Tongue (tissue), 2 donors: ENCODE data around the gene R3HDM2. TPM values are rescaled to one million over a fixed set of nuclear protein-coding genes. Genes with fewer than 3 reads are reported as not detected.
A peak's percentile ranks its signal among the peaks of the same experiment; 100 is the strongest.
"Not testable (repeated sequence)": the region's sequence is repeated elsewhere in the genome, so short reads cannot be mapped to it uniquely, and the experiment has no call there.

Experiments used
- DNase-seq: peaks from one replicate; pipeline ENCODE4 v3.0.0-alpha.2; 2015
- total RNA-seq: library from RNA; depleted of rRNA; stranded (reverse); fragments of >200 nt; gene quantifications from one replicate; pipeline ENCODE4 v1.2.3, GENCODE V29; 2014

R3HDM2 gene
- total RNA-seq, 1 donor from 2014 or later = 40.0 TPM

DNA sequence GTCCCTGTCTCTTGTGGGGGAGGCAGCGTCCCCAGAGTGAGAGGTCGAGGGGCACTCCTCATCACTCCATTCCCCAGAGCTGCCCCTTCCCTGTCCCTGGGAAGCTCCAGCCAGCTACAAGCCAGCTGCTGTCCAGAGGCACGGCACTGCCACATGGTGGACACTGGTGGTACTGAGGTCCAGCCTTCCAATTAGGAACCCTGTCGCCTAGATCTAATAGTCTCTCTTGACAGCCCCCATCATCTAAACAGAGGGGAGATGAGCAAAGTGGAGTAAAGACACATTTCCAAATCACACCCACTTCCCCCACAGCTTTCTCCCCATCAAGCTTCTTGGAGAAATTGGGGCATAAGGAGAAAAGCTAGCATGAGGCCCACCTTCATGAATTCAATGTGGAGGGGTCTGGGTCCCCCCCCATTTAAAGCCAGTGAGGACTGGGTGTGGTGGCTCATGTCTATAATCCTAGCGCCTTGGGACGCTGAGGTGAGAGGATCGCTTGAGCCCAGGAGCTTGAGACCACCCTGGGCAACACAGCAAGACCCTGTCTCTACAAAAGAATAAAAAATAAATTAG lies 22.2 kb upstream of the R3HDM2 start:
- DNase-seq = peak; percentile 87

GRCh38 chr12:57452181-57452936 lies 21.5 kb upstream of the R3HDM2 start:
- DNase-seq = peak; percentile 80

GRCh38 chr12:57451233-57451778 lies 20.5 kb upstream of the R3HDM2 start:
- no peak for DNase-seq

- DNase-seq = no peak
These were observed 19.2 kb upstream of the R3HDM2 start for GRCh38 chr12:57450057-57450456.

GRCh38 chr12:57449375-57449774 lies 18.5 kb upstream of the R3HDM2 start:
- DNase-seq = no peak

GRCh38 chr12:57448669-57449068 lies 17.8 kb upstream of the R3HDM2 start:
- DNase-seq = no peak

- DNase-seq = no peak
These were observed 15.6 kb upstream of the R3HDM2 start for GRCh38 chr12:57446292-57446960.

- no peak for DNase-seq
These were observed 13.9 kb upstream of the R3HDM2 start for GRCh38 chr12:57444744-57445143.

GRCh38 chr12:57444337-57444736 lies 13.5 kb upstream of the R3HDM2 start:
- DNase-seq = not testable (repeated sequence)

- no peak for DNase-seq
These were observed 11.1 kb upstream of the R3HDM2 start for GRCh38 chr12:57441846-57442427.

GRCh38 chr12:57441393-57441792 lies 10.6 kb upstream of the R3HDM2 start:
- DNase-seq = not testable (repeated sequence)

- no peak for DNase-seq
These were observed 9.0 kb upstream of the R3HDM2 start for GRCh38 chr12:57439762-57440266.

- no peak for DNase-seq
These were observed 7.6 kb upstream of the R3HDM2 start for GRCh38 chr12:57438400-57438799.

GRCh38 chr12:57435293-57435692 lies 4.5 kb upstream of the R3HDM2 start:
- DNase-seq = peak; percentile 54

DNA sequence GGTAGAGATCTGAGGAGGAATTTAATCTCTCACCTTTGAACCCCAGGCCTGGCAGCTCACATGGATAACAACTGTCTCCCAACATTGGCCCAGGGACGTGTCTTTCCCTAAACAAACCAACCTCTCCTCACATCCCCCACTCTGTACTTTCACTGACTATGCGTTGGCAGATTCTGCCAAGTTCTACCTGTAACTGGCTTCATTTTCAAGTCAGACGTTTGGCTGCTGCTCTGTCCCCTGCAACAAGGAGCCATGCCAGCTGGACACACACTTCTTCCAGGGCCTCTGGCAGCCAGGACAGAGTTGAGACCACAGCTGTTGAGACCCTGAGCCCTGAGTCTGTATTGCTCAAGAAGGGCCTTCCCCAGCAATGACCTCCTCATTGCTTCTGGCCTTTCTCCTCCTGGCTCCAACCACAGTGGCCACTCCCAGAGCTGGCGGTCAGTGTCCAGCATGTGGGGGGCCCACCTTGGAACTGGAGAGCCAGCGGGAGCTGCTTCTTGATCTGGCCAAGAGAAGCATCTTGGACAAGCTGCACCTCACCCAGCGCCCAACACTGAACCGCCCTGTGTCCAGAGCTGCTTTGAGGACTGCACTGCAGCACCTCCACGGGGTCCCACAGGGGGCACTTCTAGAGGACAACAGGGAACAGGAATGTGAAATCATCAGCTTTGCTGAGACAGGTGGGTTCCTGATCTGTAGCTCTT lies 3.8 kb upstream of the R3HDM2 start, which contains the start of gene INHBC:
Gene INHBC, plus strand, starts transcription at position 268 of the 707 bp plus-strand sequence. Its CDS starts 103 bp downstream, at position 371.
- DNase-seq = no peak

DNA sequence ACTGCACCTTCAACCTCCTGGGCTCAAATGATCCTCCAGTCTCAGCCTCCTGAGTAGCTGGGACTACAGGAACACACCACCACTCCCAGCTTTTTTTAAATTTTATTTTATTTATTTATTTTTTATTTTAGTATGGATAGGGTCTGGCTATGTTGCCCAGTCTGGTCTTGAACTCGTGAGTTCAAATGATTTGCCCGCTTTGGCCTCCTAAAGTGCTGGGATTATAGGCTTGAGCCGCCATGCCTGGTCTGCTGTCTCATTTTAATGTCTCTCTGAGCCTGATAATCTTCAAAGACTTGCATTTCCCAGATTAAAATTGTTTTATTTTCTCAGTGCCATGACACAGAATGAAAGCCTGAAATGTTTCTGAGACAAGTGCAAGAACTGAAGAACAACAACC lies 2.5 kb upstream of the R3HDM2 start:
- DNase-seq = no peak

- DNase-seq = no peak
These were observed 878 bp upstream of the R3HDM2 start for GRCh38 chr12:57431654-57432188.

DNA sequence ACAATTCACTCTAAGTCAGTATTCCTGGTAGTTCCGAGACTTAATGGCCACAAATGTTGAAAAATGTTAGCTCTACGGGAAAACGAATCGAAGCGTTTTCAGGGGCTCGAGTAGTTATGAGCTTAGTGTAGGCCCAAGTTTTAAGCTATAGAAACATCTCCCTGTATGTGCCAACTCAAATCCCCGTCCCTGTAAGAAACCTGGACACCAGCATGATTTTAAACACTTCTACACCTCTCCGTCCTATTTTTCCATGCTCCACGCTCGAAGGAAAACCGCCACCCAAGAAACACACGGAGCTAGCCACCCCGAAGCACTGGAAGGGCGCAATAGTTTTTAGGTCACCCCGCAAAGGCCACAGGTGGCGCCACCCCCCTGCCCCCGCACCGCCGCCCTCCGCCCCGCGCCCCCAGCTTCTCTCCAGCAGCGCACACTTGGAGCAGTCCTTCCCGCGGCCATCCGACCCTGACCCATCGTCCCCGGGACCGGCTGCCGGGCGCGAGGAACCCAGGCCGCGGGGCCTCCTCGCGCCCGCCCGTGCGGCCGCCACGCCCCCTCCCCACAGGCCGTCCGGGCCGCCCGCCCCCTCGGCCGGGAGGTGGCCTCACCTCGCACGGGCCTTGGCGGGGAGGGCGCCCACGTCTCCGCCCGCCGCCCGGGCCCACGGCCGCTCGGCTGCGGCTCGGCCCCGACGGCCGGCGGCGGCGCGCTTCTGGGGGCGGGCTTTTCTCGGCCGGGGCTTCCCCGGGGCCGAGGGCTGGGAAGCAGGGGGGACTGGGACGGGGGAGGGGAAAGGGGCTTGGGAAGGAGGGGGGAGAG lies 522 bp downstream of the R3HDM2 start:
- no peak for DNase-seq

- DNase-seq = no peak
These were observed 1.3 kb downstream of the R3HDM2 start for GRCh38 chr12:57429473-57430111.

DNA sequence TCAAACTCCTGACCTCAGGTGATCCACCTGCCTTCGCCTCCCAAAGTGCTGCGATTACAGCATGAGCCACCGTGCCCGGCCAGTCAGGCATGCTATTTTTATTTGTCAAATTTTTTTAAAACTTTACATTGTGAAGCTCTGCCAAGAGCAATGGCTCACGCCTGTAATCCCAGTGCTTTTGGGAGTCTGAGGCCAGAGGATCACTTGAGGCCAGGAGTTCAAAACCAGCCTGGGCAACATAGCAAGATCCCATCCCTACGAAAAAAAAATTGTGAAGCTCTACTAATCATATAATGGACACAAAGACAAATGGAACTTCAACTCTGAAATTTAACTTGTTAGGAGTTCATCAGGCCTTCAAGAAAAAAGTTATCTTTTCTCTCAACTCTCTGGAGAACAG lies 1.9 kb downstream of the R3HDM2 start:
- no peak for DNase-seq
